DMS79 (cell line): ENCODE results near the gene NSUN2.

ENCODE experiments used
- DNase-seq: peaks from one replicate; lab custom pipeline; 2025; lab: John Stamatoyannopoulos, UW

Gene NSUN2

DNA sequence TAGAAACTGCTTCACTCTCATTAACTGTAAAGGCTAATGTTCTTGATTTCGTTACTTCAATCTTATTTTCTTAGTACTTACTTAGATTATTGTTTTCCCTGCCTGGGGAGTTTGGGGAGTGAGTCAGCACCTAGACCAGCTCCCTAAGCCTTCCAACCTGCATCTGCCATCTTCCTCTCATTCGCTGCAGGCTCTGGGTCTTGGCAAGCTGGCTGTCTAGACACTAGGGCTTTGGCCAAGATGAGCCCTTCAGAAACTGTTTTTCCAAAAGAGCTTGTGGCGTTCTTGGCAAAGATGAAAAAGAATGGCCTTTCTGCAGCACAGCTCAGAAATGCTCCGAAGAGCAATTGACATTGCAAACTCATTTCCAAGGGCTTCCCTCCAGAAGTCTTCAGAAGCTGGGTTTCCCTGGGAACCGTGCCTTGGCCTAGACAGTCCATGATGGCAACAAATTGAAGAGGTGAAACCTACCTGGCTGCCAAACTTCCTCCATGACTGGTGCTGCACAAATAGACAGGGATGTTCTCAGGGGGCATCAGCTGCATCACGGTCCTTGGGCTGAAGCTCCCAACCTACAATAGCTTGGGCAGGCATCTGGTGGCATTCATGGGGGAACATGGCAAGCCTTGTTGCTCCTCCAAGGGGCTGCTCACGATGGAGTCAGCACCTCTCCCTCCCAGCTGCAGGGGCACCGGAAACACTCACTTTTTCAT lies 76.6 kb downstream of the NSUN2 start:
- no peak for DNase-seq

DNA sequence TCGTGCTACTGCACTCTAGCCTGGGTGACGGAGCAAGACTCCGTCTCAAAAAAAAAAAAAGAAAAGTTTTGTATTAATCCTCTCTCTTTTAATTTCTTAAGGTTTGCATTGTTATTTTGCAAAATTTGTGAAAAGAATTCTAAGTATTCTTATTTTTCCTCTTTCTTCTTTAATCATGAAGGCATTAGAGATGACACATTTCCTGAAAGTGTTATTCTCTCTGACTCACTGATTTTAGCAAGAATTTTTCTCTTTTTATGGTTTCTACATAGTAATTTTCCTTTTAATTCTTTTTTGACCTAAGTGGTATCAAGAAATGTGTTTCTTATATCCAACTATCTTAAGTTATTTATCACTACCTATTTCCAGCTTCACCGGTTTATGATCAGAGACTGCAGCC lies 78.0 kb downstream of the NSUN2 start:
- DNase-seq = no peak

DNA sequence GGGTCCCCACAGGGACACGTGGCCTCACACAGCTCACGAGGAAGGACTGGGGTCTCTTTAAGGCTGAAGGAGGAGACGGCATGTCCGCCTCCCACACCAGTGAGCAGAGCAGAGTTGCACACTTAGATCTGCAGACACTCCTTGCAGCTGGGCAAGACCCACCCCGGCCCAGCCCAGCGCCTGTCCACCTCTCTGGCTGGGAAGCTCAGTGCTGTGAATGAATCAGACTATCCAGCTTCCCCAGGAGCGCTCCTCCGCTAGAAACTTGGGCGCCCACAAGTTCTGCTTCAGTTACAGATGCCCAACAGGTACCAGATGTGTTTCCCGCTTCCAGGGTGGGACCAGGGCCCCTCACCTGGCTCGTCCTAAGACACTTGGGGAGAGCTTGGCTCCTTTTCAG lies 78.9 kb downstream of the NSUN2 start:
- DNase-seq = no peak

GRCh38 chr5:6552612-6553011 lies 80.2 kb downstream of the NSUN2 start:
- DNase-seq = no peak

DNA sequence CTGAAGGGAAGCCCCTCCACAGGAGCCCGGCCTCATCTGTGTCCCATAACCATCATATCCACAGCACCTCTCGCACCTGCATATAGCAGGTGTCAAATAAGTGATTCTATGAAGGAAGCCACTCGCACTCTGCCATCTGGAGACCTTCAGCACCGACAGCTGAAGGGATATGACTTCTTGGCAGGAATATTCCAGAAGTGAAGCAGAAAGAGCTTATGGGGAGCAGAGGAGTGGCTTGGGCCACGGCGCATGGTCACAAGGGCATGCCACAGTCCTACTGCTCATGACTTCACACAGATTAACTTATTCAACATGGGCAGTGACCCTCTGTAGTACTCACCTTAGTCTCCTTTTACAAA lies 80.9 kb downstream of the NSUN2 start:
- DNase-seq = no peak

DNA sequence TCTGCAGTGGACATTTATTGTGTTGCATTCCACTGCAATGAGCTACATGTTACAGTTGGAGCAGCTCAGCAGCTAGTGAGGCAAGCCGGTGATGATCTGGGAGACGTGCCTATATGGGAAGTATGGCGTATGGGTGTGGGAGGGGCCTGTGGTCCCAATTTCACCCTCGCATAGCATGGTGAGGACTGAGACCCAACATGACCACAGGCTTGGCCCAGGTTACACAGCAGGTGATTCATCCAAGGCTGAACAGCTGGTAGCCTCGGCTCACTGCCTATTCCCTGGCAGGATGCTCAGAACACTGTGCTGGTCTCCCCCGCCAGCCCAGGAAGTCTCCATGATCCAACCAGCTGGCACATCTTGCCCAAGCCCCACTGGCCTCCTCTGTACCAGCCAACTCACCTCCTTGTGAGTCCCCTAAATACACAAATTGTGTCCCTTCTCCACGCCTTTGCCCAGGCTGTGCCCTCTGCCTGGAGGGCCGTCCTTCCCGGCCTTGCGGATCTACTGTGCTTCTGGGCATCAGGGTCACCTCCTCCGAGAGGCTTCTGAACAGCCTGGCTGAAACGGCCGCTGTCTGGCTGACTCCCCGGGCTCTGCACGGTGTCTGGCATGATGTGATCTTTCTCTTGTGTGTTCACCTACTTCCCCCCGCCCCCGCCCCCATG lies 81.4 kb downstream of the NSUN2 start:
- DNase-seq = no peak

- DNase-seq = no peak
Measured at GRCh38 chr5:6550628-6551027, 82.2 kb downstream of the NSUN2 start.
